Stimulated activated CD4-positive, alpha-beta T cell treated with anti-CD3 and anti-CD28 coated beads, Interleukin-2, amount 100 ng/mL, for 48 hours (primary cell): Measurements from ENCODE around the gene LRRC32.
"Not testable (repeated sequence)": the region's sequence is repeated elsewhere in the genome, so short reads cannot be mapped to it uniquely, and the experiment has no call there.

Source experiments
- DNase-seq, 2 donors: peaks; one replicate each; pipeline ENCODE4 v3.0.0-alpha.2; 2020

Gene LRRC32

DNA sequence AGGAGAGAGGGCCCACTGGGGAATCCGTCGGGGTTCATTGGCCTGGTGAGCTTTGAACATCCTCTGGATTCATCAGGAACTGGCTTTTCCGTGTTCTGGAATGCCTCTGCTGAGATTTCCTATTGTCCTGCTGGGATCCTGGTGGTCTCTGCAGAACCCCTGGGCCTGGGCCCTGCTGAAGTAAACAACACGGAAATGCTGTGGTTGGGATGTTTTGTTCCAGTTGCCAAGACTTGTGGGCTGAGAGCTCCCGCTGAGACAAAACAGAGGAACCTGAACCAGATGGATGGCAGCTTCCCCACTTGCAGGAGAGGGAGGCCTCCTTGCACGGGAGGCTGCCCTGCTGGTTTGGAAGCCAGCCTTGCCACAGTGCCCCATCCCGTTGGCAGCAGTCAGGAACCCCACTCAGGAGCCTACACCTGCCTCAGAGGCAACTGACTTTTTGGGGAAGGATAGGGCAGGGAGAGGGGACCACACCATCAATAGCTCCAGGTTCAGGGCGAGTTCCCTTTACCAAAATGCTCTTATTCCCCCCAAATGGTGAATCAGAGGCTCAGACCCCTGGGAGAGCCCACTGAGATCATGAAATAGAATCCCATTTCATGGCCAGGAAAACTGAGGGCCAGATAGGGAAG, 60.7 kb downstream of the LRRC32 start:
- DNase-seq = no peak

- DNase-seq = not testable (repeated sequence)
Observed at GRCh38 chr11:76608879-76609460, 61.6 kb downstream of the LRRC32 start.

- not testable (repeated sequence) for DNase-seq
Observed at GRCh38 chr11:76608228-76608627, 62.3 kb downstream of the LRRC32 start.
